Posterior cingulate gyrus (tissue), 11 donors: ENCODE measurements around the gene SOWAHB.
"Not testable (repeated sequence)": the region's sequence is repeated elsewhere in the genome, so short reads cannot be mapped to it uniquely, and the experiment has no call there.

Experiments
- DNase-seq, 10 donors: peaks; one replicate each; pipeline versions ENCODE4 v3.0.0 to v3.0.0-alpha.2; 2020 to 2021; ENCODE audit warnings: mixed read lengths in 3 of 10
- intact Hi-C: fragments of 100-400 bp; cut with DNase I; formaldehyde crosslinking; loops from one replicate; pipeline ENCODE4 v1.15.1; 2023

SOWAHB gene

DNA sequence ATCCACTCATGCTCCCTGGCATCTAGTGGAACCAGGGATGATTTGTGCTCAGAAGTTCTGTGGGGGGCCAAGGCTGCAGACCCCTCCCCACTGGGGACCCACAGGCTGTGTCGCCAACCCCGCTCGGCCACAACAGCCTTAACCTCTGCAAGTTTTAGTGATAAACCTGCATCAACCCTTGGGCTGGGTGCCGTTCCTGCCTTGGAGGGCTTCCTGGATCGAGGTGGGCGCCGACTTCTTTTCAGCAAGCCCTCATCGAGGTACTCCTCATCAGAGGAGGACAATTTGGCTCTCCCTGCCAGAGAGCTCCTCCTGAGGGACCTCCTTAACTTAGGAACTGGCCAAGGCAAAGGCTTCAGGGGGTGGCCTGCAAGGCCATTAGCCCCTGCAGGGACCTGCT, 1.9 kb downstream of the SOWAHB start:
- DNase-seq, result peak in 1 of 10 donors; percentile 58
- intact Hi-C loops, result no loop called here

DNA sequence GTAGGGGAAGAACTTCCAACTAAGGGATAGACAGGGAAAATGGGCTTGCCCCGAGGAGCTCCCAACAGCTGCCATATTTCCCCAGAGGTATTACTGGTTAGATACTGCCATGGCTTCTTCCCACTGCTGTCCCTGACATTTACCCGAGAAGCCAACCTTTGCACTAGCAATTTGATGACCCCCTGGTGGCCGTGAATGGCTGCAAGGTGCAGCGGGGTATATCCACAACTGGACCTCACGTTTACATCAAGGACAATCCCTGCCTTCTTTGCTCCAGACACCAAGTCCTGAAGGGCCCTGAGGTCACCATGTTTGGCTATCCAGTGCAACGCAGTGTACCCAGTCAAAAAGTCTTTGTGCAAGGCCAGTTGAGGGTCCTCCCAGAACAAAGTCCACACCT, 2.3 kb downstream of the SOWAHB start:
- intact Hi-C loops, result no loop called here
- no peak for DNase-seq

DNA sequence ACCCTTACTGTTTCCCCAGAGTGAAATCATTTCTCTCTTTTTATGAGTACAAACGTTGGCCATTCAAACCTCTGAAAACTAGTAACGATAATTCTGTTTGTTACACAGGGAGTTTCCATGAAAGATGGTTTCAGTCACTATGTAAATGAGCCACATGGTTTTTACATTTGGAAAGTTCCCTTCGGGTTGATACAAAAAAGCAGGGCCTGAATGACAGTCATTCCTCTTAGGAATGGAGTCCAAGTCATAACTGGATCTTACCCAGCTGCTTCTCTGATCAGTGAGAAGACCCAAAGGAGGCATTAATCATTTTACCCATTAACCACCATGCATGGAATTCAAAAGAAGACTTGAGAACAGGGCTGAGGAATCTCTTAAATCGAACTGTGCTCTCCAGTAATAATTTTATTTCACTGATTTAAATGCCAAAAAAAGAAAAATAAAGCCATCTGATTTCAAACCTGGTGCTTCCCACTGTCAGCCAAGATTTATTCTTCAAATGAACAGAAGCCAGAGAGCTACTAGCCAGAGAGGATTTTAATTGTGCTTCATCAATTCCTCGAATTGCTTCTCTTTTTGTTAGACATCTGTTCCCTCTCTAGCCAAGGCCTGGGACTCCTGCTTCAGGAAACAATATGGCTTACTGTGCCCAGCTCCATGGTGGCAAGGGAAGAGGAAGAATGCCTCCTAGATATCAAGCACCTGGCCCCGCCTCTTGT, 3.2 kb downstream of the SOWAHB start:
- no peak for DNase-seq
- intact Hi-C loops, result no loop called here

DNA sequence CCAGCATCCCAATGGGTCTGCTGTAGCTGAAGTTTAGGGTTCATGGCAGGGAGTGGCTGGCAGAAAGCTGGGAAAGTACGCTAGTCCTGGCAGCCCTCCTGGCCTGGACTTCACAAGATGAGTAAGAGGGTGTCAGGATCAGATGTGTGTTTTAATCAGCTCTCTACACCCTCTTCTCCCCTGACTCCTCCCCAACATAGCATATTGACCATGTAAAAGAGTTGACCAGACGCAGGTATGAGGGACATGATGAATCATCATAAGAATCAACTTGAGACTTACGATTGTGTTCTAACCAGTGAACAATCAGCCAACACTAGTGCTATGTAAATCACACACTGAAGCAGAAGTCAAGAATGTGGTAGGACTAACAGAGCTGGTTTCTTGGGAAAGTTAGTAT, 5.3 kb downstream of the SOWAHB start:
- intact Hi-C loops, result no loop called here
- DNase-seq, result no peak

DNA sequence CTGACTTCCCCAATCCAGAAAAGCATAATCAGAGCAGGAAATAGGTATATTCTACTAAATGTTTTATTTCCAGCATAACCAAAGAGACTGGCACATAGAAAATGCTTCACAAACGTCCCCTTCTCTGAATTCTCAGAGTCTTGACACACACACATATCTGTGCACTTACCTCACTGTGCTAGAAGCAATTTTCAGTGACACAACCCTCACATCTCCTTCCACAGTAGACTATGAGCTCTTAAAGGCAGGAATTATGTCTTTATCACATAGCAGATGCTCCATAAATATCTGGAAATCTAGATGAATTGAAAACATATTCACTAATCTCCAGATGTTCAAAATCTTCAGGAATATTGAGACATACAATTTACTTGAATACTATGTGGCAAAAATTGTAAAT, 5.9 kb downstream of the SOWAHB start:
- no peak for DNase-seq
- intact Hi-C loops, result no loop called here

DNA sequence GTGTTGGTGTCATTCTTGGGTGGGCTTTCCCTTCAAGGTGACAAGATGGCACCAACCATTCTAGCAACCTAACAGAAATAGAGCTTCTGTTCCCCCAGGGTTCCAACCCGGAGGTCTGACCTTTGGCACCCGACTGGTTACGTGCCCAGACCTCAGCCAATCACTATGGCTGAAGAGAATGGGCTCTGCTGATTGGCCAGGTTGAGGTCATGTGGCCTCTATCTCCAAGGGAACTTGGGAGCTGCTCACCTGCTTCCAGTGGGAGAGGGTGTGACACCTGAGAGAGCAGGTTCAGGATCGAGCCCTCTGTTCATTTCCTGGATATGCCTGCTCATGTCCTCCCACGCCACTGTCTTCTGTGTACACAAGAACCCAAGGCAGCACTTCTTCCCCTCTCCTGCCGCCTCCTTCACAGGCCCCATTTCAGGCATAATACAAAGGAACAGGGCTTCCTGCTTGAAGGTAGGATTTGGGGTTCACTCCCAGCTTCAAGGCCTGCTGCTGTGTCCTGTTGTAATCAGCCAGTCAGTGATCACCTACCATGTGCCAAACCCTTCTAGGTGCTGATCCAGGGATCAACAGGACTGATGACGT, 11.0 kb downstream of the SOWAHB start:
- intact Hi-C loops, result no loop called here
- DNase-seq, result no peak

DNA sequence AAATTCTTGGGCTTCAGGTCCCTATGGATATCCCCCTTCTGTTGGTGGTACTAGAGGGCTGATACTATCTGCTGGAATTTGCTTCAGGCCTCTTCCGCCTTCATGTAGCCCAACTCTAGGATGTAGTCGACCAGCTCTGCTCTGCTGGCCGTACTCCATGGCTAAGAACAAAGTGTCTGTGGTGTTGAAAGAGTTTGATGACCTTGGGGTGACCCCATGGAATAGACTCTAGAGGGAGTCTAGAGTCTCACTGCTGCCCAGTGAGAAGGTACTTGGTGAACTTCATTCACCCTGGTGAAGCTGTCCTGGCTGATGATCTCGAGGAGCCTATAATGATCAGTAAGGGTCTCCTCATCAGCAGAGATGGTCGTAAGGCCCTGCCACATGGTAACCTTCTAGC, 11.7 kb downstream of the SOWAHB start:
- DNase-seq, result no peak
- intact Hi-C loops, result no loop called here

DNA sequence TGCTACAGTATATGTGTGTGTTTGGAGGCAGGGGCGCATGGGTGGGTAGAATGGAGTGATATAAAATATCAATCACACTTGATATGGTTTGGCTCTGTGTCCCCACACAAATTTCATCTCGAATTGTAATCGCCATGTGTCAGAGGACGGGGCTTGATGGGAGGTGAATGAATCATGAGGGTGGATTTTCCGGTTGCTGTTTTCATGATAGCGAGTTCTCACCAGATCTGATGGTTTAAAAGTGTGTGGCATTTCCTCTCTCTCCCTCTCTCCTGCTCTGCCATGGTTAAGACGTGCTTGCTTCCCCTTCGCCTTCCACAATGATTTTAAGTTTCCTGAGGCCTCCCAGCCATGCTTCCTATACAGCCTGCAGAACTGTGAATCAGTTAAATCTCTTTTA, 14.8 kb downstream of the SOWAHB start:
- intact Hi-C loops, result no loop called here
- no peak for DNase-seq

DNA sequence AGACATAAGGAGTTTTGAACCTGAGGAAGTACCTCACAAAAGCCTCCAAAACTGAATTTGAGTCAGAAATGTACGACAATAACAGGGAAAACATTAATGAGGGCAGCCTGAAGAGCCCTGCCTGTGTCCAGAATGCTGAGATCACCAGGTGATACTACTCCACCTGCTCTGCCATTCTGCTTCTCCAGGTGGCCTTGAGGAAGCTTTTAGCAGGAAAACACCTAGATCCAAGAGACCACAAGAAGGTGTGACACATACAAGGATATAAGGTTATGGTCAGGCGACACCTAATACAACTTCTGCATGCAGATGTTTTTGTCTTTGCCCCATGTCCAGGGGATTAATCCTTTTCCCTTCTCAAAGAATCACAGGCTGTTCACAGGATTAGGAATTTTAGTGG, 15.3 kb downstream of the SOWAHB start:
- DNase-seq, result no peak
- intact Hi-C loops, result no loop called here

DNA sequence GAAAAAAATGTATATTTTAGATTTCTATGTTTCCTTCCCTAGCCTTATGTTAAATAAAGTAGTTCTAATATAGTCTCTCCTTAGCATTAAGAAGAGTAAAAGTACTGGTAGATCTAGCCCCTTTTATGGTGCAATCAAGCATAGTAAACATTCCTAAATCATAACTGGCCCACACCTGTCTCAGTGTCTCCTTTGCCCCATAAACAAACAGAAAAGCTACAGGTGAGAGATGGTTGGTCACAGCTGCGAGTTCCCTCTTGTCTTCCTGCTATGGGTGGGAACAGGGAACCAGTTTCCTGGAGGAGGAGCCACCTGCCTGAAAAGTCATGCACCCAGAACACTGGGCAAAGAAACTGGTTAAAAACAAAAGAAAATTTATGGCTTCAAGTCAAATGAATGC, 16.6 kb downstream of the SOWAHB start:
- intact Hi-C loops, result no loop called here
- DNase-seq, result no peak

DNA sequence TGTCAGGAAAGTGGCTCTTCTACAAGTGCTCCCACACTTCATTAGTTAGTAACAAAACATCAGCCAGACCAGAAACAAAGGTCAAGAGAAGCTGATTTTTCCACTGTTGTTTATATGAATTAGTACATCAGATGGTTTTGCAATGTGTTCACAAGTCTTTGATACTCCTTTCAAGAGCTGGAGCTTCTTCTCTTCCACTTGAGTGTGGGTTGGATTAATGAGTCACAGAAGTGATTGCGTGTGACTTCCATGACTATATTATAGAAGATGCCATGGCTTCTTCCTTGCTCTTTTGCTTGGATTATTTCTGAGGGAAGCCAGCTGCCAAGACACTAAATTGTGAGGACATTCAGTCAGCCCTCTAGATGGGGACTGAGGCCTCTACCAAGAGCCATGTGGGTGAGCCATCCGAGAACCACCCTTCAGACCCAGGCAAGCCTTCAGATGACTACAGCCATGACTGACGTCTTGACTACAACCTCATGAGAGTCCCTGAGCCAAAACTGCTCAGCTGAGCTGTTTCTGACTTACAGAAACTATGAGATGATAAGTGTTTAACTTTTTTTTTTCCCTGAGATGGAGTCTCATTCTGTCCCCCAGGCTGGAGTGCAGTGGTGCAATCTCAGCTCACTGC, 18.1 kb downstream of the SOWAHB start:
- intact Hi-C loops, result no loop called here
- no peak for DNase-seq

DNA sequence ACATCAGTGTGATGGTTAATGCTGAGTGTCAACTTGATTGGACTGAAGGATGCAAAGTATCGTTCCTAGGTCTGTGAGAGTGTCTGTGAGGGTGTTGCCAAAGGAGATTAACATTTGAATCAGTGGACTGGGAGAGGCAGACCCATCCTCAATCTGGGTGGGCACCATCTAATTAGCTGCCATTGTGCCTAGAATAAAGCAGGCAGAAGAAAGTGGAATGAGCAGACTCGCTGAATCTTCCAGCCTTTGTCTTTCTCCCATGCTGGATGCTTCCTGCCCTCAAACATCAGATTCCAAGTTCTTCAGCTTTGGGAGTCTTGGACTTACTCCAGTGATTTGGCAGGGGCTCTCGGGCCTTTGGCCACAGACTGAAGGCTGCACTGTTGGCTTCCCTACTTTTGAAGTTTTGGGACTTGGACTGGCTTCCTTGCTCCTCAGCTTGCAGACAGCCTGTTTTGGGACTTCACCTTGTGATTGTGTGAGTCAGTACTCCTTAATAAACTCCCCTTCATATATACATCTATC, 19.2 kb downstream of the SOWAHB start:
- DNase-seq, intact Hi-C loops: not testable (repeated sequence)

DNA sequence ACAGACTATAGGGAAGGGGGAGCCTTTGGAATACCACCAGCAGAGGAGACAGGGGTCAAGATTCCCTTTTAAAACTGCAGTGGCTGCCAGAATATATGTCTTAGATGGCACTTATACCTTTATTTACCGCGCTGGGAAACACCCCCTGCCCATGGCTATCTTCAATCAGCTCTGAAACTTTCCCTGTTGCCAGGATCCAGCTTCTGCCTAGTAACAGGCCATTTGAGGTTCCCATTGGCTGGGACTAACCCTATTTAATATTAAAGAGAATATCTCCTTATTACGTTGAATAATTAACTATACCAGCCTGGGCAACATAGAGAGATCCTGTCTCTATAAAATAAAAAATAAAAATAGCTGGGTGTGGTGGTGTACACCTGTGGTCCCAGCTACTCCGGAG, 23.8 kb downstream of the SOWAHB start:
- intact Hi-C loops, result no loop called here
- no peak for DNase-seq

DNA sequence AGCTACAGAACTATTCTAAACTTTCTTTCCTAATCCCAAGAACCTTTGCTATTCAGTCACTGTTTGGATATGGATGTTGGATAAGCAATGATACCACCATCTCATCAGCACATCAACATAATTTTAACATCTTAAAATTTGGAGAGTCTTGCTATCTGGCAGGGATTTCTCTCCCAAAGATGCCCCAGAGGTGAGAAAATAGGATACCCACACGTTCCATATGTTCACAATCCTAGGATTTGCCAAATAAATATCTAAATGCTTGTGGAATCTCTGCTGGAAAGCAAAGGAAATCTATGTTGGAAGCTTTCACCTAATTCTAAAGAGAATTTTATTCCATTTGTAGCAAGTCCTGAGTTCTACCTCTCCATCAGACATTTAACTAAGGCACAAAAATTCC, 24.4 kb downstream of the SOWAHB start:
- no peak for DNase-seq
- intact Hi-C loops, result no loop called here

DNA sequence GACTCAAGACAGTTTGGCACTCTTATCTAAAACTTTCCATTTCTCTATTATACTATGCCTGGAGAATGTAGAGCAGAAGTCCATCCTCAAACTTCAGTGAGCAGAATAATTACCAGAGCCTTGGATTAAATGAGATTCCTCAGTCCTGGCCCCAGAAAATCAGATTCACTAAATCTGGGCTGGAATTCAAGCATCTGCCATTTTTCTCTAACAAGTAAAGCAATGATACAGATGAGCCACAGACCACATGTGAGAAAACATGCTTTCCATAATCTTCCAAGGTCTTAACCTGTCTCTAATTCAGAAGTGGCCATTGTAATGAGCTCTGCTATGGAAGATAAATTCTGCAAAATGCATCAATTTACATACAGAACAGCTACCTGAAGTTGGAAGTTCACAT, 25.4 kb downstream of the SOWAHB start:
- DNase-seq, result no peak
- intact Hi-C loops, result no loop called here

DNA sequence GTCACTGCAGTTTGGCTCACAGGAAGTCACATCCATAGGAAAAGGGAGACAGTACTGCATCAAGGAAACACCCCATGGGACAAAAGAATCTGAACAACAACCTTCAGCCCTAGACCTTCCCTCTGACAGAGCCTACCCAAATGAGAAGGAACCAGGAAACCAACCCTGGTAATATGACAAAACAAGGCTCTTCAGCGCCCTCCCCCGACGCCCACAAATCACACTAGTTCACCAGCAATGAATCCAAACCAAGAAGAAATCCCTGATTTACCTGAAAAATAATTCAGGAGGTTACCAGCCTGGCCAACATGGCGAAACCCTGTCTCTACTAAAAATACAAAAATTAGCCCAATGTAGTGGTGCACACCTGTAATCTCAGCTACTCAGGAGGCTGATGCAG, 29.2 kb downstream of the SOWAHB start:
- intact Hi-C loops, result not testable (repeated sequence)

DNA sequence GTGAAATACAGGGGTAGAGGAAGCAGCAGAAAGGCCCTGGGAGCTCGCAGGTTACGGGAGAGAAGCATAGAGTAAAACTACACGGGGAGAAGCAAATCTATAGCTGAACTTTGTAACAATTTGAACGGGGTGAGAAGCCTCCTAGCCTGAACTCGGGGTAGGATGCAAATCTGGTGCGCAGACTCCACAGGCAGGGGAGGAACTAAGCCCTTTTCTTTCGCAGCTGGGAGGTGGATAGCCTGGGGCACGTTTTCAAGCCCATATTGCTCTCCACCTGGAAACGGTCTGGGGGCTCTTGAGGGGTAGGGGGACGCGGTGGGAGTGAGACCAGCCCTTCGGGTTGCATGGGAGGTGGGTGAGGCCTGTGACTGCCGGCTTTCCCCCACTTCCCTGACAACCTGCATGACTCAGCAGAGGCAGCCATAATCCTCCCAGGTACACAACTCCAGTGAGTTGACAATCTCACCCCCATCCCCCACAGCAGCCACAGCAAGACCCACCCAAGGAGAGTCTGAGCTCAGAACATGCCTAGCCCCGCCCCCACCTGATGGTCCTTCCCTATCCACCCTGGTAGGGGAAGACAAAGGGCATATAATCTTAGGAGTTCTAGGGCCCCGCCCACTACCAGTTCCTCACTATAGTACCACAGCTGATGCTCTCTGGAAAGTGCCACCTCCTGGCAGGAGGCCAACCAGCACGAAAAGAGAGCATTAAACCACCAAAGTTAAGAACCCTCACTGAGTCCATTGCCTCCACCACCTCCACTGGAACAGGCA, 29.9 kb downstream of the SOWAHB start:
- intact Hi-C loops, result no loop called here
- DNase-seq, result peak in 1 of 10 donors; percentile 61

More for the DNA sequence above, 29.2 kb downstream of the SOWAHB start:
- not testable (repeated sequence) for DNase-seq

DNA sequence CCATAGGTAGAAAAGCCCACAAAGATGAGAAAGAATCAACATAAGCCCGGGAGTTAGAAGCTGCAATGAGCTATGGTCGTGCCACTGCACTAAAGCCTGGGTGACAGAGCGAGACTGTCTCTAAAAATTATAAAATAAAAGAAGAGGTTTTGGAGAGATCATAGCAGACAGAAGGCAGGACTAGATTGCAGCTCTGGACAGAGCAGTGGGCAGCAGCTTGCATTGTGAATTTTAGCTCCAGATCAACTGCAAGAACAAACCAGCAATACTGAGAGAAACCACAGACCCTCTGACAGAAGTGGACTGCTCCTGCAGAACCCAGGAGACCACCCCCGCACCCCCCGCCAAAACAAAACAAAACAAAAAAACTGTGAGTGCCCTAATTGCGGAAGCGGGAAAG, 30.6 kb downstream of the SOWAHB start:
- intact Hi-C loops, result no loop called here
- DNase-seq, result no peak

DNA sequence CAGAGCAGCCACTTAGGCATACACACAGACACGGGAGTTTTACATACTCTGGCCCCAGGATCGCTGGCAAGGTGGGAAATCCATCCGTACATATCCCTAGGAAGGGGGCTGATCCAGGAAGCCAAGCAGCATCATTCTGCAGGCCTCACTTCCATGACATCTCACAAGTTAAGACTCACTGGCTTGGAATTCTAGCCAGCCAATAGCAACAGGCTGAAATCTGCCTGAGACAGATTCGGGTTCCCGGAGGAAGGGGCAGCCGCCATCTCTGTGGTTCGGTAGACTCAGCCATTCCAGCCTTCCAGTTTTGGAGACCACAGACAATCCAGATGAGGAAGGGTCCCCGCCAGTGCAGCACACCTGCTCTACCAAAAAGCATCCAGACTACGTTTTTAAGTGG, 31.3 kb downstream of the SOWAHB start:
- intact Hi-C loops, result no loop called here
- no peak for DNase-seq

DNA sequence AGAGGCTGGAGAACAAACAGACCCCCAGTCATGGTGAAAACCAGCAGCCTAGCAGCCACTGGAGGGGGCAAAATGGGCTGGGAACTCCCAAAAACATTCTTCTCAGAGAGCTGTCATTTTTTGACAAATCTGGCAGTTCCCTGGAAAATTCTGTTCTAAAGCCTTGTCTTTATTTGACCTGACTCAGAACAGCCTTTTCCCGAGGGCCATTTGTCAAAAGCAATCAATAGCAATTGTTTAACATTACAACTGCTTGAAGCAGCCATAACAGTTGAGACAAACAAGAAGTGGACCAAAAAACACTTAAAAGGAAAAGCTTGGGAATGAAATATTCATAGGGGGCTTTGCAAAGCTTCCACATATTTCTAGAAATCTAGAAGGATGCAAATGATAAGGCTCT, 39.6 kb downstream of the SOWAHB start:
- no peak for DNase-seq
- intact Hi-C loops, result no loop called here

DNA sequence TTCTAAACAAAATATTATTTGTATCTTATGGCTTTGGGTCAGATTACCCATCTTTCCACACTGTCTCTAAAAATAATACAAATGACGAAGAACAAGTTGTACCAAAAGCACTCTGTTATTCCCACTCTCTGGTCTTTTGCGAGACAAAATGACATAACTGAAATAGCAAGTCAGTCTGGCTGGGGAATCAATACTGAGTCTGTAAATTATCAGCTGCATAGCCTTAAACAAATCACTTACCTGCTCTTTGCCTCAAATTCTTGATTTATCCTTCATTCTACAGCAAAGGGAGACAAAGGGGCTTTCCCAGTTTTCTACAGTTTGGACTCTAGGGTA, 40.9 kb downstream of the SOWAHB start:
- intact Hi-C loops, result no loop called here
- DNase-seq, result no peak
